Spleen (tissue), 11 donors: ENCODE measurements around the gene SORCS2. TPM values are rescaled to one million over a fixed set of nuclear protein-coding genes. Genes with fewer than 3 reads are reported as not detected.

Source experiments
- DNase-seq: peaks from one replicate; pipeline ENCODE4 v3.0.0-alpha.2; 2020
- H3K27ac ChIP-seq, 8 donors: fragments of 200-600 bp; sonication (generic) in 7 of 8; 1 replicate in 4 of 8; 2 replicates in 4 of 8; pipeline versions ENCODE4 v1.5.0 to v1.8.0; 2016 to 2021; ENCODE audit warnings: inconsistent platforms in 4 of 8, mild to moderate bottlenecking in 4 of 8, moderate library complexity in 1 of 8
- H3K27me3 ChIP-seq, 7 donors: fragments of 200-600 bp; sonication (generic) in 6 of 7; replicated peaks in 1 of 7; 1 replicate in 4 of 7; 2 replicates in 3 of 7; pipeline versions ENCODE4 v1.5.0 to v1.8.0; 2016 to 2021; ENCODE audit warnings: inconsistent platforms in 3 of 7, mild to moderate bottlenecking in 1 of 7
- H3K36me3 ChIP-seq, 6 donors: fragments of 200-600 bp; sonication (generic) in 5 of 6; 1 replicate in 4 of 6; 2 replicates in 2 of 6; pipeline versions ENCODE4 v1.5.0 to v1.8.0; 2016 to 2021; ENCODE audit warnings: inconsistent platforms in 2 of 6
- H3K4me1 ChIP-seq, 6 donors: fragments of 200-600 bp; sonication (generic) in 5 of 6; 1 replicate in 3 of 6; 2 replicates in 3 of 6; pipeline versions ENCODE4 v1.5.0 to v1.8.0; 2016 to 2021; ENCODE audit warnings: inconsistent platforms in 3 of 6
- H3K4me3 ChIP-seq, 8 donors: fragments of 200-600 bp; sonication (generic) in 7 of 8; 1 replicate in 4 of 8; 2 replicates in 4 of 8; pipeline versions ENCODE4 v1.5.0 to v1.8.0; 2016 to 2021; ENCODE audit warnings: inconsistent platforms in 4 of 8, mild to moderate bottlenecking in 4 of 8, moderate library complexity in 2 of 8
- H3K9me3 ChIP-seq, 8 donors: fragments of 200-600 bp; sonication (generic) in 7 of 8; 1 replicate in 4 of 8; 2 replicates in 4 of 8; pipeline versions ENCODE4 v1.5.0 to v1.8.0; 2016 to 2021; ENCODE audit warnings: inconsistent platforms in 4 of 8
- POLR2A ChIP-seq, 3 donors: fragments of 450-650 bp; IDR thresholded peaks; one replicate each; pipeline ENCODE4 v1.5.1; 2017; ENCODE audit warnings: antibody characterized with exemption in 3 of 3, mild to moderate bottlenecking in 1 of 3
- POLR2AphosphoS5 ChIP-seq, 3 donors: sonication (generic); formaldehyde crosslinking; IDR thresholded peaks; one replicate each; pipeline ENCODE4 v1.5.1; 2017; ENCODE audit warnings: antibody characterized with exemption in 3 of 3
- WGBS, 5 donors: extraction: QIAGEN DNeasy Blood & Tissue Kit in 3 of 5; methylation state at CpG; one replicate each; pipeline versions ENCODE4 v1.1.5 to v1.1.7; 2013 to 2018; 5-methylcytosine and 5-hydroxymethylcytosine counted together
- intact Hi-C: fragments of 100-400 bp; cut with DNase I; formaldehyde crosslinking; loops from one replicate; pipeline ENCODE4 v1.15.0; 2023; ENCODE audit warnings: low total_unique reads
- polyA plus RNA-seq, 3 donors: library from polyadenylated mRNA; stranded (reverse); fragments of 200-250 nt; gene quantifications; one replicate each; pipeline ENCODE4 v1.2.1, GENCODE V29; 2013
- total RNA-seq, 7 donors: library from RNA; depleted of rRNA in 3 of 7; stranded (reverse); fragments of >200 nt in 3 of 7; fragmentation: NEBNext Ultra II Directional in 4 of 7; extraction: Animal tissue kit (Norgen Biotek cat#: 25700) in 4 of 7; gene quantifications; one replicate each; pipeline versions ENCODE4 v1.1.0 to v1.2.1, GENCODE V29; 2016 to 2021
- TF ChIP-seq, protein P1 (sequence below), 11 experiments: fragments of 200-600 bp in 7 of 11; fragments of 450-650 bp in 4 of 11; sonication (generic) in 4 of 11; IDR thresholded peaks in 8 of 11; conservative IDR thresholded peaks in 3 of 11; 1 replicate in 7 of 11; 2 replicates in 4 of 11; pipeline versions ENCODE4 v1.4.0 to v1.8.0; 2016 to 2021; ENCODE audit warnings: antibody characterized with exemption in 11 of 11, inconsistent platforms in 4 of 11, mild to moderate bottlenecking in 1 of 11
- donor health status: healthy with polysubstance abuse.
- donor health status: DM: no; HTN: no; CAD: no; lungs with moderate emphysema.
- donor health status: DM: no; HTN: no; CAD: no.
- donor health status: Bipolar disorder and iron deficiency.
- donor health status: healthy.
- donor health status: DM: no; HTN: no; CAD: no.
- donor health status: DM: yes; HTN: yes; CAD: no.

Gene SORCS2
- total and polyA plus RNA-seq, 10 donors = 0.33 to 1.6 (median 0.60) TPM

DNA sequence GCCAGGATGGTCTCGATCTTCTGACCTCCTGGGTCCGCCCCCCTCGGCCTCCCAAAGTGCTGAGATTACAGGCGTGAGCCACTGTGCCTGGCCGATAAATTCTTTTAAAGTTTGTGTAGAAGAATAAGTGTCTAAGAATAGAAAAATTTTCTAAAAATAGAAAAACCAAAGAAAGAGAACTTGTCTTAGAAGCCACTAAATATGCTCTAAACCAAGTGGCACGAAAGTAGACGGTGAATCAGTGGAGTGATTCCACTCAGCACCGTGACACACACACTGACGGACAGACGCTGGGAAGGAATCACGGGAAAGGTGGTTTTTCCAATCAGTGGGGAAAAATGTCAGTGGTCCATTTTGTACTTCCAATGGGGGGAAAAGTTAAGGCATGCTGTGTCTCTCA lies 315.0 kb downstream of the SORCS2 start:
- no peak overlapping the region for H3K27ac ChIP-seq
- DNase-seq = no peak
- no peak for TF ChIP-seq POLR2AphosphoS5 (IDR thresholded peaks at IDR 0.05)
- TF ChIP-seq, protein P1, sequence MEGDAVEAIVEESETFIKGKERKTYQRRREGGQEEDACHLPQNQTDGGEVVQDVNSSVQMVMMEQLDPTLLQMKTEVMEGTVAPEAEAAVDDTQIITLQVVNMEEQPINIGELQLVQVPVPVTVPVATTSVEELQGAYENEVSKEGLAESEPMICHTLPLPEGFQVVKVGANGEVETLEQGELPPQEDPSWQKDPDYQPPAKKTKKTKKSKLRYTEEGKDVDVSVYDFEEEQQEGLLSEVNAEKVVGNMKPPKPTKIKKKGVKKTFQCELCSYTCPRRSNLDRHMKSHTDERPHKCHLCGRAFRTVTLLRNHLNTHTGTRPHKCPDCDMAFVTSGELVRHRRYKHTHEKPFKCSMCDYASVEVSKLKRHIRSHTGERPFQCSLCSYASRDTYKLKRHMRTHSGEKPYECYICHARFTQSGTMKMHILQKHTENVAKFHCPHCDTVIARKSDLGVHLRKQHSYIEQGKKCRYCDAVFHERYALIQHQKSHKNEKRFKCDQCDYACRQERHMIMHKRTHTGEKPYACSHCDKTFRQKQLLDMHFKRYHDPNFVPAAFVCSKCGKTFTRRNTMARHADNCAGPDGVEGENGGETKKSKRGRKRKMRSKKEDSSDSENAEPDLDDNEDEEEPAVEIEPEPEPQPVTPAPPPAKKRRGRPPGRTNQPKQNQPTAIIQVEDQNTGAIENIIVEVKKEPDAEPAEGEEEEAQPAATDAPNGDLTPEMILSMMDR (IDR thresholded peaks at IDR 0.05 in 8 of 11, conservative IDR thresholded peaks at IDR 0.05 in 3 of 11) = no peak
- no peak for TF ChIP-seq POLR2A (IDR thresholded peaks at IDR 0.05)
- H3K4me3 ChIP-seq = no peak overlapping the region
- H3K4me1 ChIP-seq = no peaks in the 10 kb centered on the region
- H3K36me3 ChIP-seq = no peaks in the 10 kb centered on the region
- H3K27me3 ChIP-seq = peaks cover 0 to 49% (median 0%) of the 10 kb centered on the region in 7 donors
- 60 to 76% (median 72%) methylated on average over 11 of the region's 11 CpGs for WGBS, 5 donors
- no peaks in the 10 kb centered on the region for H3K9me3 ChIP-seq
- intact Hi-C loops = no loop called here

DNA sequence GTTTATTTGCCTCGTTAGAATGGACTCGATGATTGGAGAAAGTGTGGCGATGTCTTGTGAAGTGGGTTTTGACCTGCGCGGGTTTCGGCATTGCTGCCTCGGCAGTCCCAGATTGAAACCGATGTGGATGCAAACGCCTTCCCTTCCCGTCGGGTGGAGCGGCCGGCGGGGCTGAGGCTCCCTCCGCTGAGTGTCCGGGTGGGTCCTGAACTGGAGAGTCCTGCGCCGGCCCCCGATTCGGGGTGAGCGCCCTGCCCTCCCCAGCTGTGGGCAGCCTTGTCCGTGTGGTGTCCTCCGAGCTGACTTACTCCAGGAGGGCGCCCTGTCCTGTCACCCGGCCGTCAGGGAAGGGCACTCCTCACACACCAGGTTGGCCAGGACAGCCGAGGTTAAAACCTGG lies 317.7 kb downstream of the SORCS2 start:
- no peak for DNase-seq
- 64 to 77% (median 69%) methylated on average over 20 to 27 of the region's 27 CpGs for WGBS, 5 donors
- intact Hi-C loops = no loop called here
- Histone ChIP-seq H3K9me3 (no peaks in the 10 kb centered on the region), H3K4me3 (no peak overlapping the region), H3K36me3 (no peaks in the 10 kb centered on the region), H3K27ac (no peak overlapping the region), H3K27me3 (peaks cover 0 to 60% (median 0%) of the 10 kb centered on the region in 7 donors), H3K4me1 (peaks cover 0 to 13% (median under 1%) of the 10 kb centered on the region in 6 donors)
- no peak for TF ChIP-seq POLR2A (IDR thresholded peaks at IDR 0.05)
- TF ChIP-seq, protein P1 (IDR thresholded peaks at IDR 0.05 in 8 of 11, conservative IDR thresholded peaks at IDR 0.05 in 3 of 11) = no peak
- no peak for TF ChIP-seq POLR2AphosphoS5 (IDR thresholded peaks at IDR 0.05)

DNA sequence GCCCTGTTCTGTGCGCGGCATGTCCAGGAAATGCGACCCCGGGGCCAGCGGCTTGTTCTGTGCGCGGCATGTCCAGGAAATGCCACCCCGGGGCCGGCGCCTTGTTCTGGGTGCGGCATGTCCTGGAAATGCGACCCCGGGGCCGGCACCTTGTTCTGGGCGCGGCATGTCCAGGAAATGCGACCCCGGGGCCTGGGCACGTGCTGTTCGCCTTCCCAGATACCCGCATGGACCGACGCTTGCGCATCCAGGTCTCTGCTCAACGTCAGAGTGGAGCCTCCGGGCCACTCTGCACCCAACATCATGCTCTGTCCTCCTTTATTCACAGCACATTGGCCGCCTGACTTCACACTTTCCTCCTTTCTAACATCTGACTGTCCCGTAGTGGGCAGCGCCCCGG lies 318.2 kb downstream of the SORCS2 start:
- peaks cover 0 to 55% (median 0%) of the 10 kb centered on the region in 7 donors for H3K27me3 ChIP-seq
- intact Hi-C loops = no loop called here
- WGBS, 5 donors = 72 to 78% (median 76%) methylated on average over 16 to 30 of the region's 30 CpGs
- H3K9me3 ChIP-seq = no peaks in the 10 kb centered on the region
- no peak overlapping the region for H3K4me3 ChIP-seq
- no peak overlapping the region for H3K27ac ChIP-seq
- no peaks in the 10 kb centered on the region for H3K36me3 ChIP-seq
- no peak for DNase-seq
- peaks cover 0 to 18% (median 4%) of the 10 kb centered on the region in 6 donors for H3K4me1 ChIP-seq
- TF ChIP-seq POLR2A (IDR thresholded peaks at IDR 0.05) (no peak), POLR2AphosphoS5 (IDR thresholded peaks at IDR 0.05) (no peak)
- TF ChIP-seq, protein P1 (IDR thresholded peaks at IDR 0.05 in 8 of 11, conservative IDR thresholded peaks at IDR 0.05 in 3 of 11) = no peak

DNA sequence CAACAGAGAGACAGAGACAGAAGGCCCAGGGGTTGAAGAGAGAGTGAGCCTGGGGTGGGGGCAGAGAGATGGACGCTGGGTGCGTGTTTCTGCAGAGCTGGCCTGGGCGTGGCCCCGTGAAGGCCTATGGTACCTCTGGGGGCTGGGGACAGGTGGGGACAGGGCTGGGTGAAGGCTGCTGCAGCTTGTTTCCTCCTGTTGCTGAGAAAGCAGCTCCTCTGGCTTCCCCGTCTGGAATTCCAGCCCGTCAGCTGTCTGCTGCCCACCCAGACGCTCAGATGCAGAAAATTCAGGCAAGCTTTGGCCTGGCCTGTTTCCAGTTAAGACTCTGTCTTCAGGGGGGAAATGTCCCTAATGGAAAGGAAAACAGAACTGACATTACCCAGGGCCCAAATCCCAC lies 319.2 kb downstream of the SORCS2 start:
- Histone ChIP-seq H3K36me3 (no peaks in the 10 kb centered on the region), H3K9me3 (no peaks in the 10 kb centered on the region), H3K4me3 (no peak overlapping the region), H3K4me1 (peaks cover 0 to 28% (median 9%) of the 10 kb centered on the region in 6 donors), H3K27ac (no peak overlapping the region), H3K27me3 (peaks cover 0 to 49% (median 0%) of the 10 kb centered on the region in 7 donors)
- DNase-seq = no peak
- intact Hi-C loops = no loop called here
- 47 to 65% (median 54%) methylated on average over 4 to 7 of the region's 7 CpGs for WGBS, 5 donors
- TF ChIP-seq, protein P1 (IDR thresholded peaks at IDR 0.05 in 8 of 11, conservative IDR thresholded peaks at IDR 0.05 in 3 of 11) = no peak
- TF ChIP-seq POLR2A (IDR thresholded peaks at IDR 0.05) (no peak), POLR2AphosphoS5 (IDR thresholded peaks at IDR 0.05) (no peak)
